HepG2 (cell line): ENCODE results near the gene PPP2R5D. TPM values are rescaled to one million over a fixed set of nuclear protein-coding genes. Genes with fewer than 3 reads are reported as not detected.

Experiments used
- ATAC-seq: fragments of 200-7000 bp; cut with Tn5 transposase; 3 replicates; pipeline ENCODE4 v1.9.1; 2020; ENCODE audit warnings: mild to moderate bottlenecking, moderate library complexity
- BruUV-seq: library from RNA; stranded (reverse); fragments of 400-500 nt; replicated peaks from 2 replicates; lab custom pipeline; 2021; lab: Mats Ljungman, UMichigan
- CTCF ChIA-PET: fragments of 300-600 bp; formaldehyde crosslinking; extraction: SDS; loops from one replicate; lab custom pipeline; 2021; ENCODE audit warnings: low total read pairs, inconsistent platforms, low intra/inter-chr PET ratio; lab: Yijun Ruan, JAX
- POLR2A ChIA-PET: fragments of 350-600 bp; sonication (Branson Sonifier 250); formaldehyde crosslinking; loops from one replicate; lab custom pipeline; 2020; ENCODE audit warnings: antibody characterized with exemption, inconsistent platforms; lab: Yijun Ruan, JAX
- DNase-seq: peaks from one replicate; pipeline ENCODE4 v3.0.0-alpha.2; 2015; ENCODE audit warnings: low spot score
- FAIRE-seq: peaks from 3 replicates; lab custom pipeline; 2011; peaks lifted over from hg19 to GRCh38; lab: Jason Lieb, UNC
- H2AFZ ChIP-seq: one replicate; pipeline ENCODE4 v1.6.1; 2011; ENCODE audit warnings: low read length, inconsistent platforms
- H3K27ac ChIP-seq: fragments of 300-600 bp; 3 replicates; pipeline ENCODE4 v1.8.0; 2011; ENCODE audit warnings: mixed run types, mild to moderate bottlenecking, mixed read lengths, low read length, inconsistent platforms; ENCODE audit not compliant: insufficient read depth; ENCODE audit errors: extremely low read length
- H3K27me3 ChIP-seq, 2 experiments: fragments of 200-600 bp in 1 of 2; 2 replicates in 1 of 2; 3 replicates in 1 of 2; pipeline versions ENCODE4 v1.6.0 to v1.8.0; 2011; ENCODE audit warnings: low read length in 2 of 2, mild to moderate bottlenecking in 2 of 2, moderate library complexity in 2 of 2, inconsistent platforms in 1 of 2; ENCODE audit not compliant: insufficient read depth in 2 of 2, control insufficient read depth in 1 of 2
- H3K36me3 ChIP-seq, 2 experiments: fragments of 200-600 bp in 1 of 2; replicated peaks in 1 of 2; 2 replicates in 1 of 2; 3 replicates in 1 of 2; pipeline versions ENCODE4 v1.5.1 to v1.8.0; 2011; ENCODE audit warnings: low read length in 2 of 2, inconsistent platforms in 1 of 2; ENCODE audit not compliant: insufficient read depth in 2 of 2, control insufficient read depth in 1 of 2
- H3K4me1 ChIP-seq: 2 replicates; pipeline ENCODE4 v1.5.1; 2012; ENCODE audit warnings: low read length, inconsistent platforms; ENCODE audit not compliant: insufficient read depth
- H3K4me2 ChIP-seq: 2 replicates; pipeline ENCODE4 v1.6.0; 2011; ENCODE audit warnings: low read depth, low read length, inconsistent platforms
- H3K4me3 ChIP-seq, 3 experiments: fragments of 200-600 bp in 1 of 3; sonication (generic), shearing (Covaris generic) in 1 of 3; replicated peaks in 1 of 3; 2 replicates each; pipeline ENCODE4 v1.5.1; 2011 to 2016; ENCODE audit warnings: low read length in 3 of 3, inconsistent platforms in 2 of 3, low read depth in 2 of 3, mild to moderate bottlenecking in 2 of 3, control low read depth in 1 of 3, mixed read lengths in 1 of 3; ENCODE audit not compliant: insufficient read depth in 1 of 3
- H3K79me2 ChIP-seq: one replicate; pipeline ENCODE4 v1.6.1; 2011; ENCODE audit warnings: low read length, inconsistent platforms; ENCODE audit not compliant: insufficient read depth
- H3K9ac ChIP-seq: 2 replicates; pipeline ENCODE4 v1.6.0; 2011; ENCODE audit warnings: mild to moderate bottlenecking, low read depth, low read length, inconsistent platforms; ENCODE audit not compliant: insufficient read depth
- H3K9me3 ChIP-seq: 2 replicates; pipeline ENCODE4 v1.5.1; 2012; ENCODE audit warnings: mild to moderate bottlenecking, low read length
- H4K20me1 ChIP-seq: 2 replicates; pipeline ENCODE4 v1.6.0; 2011; ENCODE audit warnings: inconsistent platforms, mild to moderate bottlenecking, low read length, moderate library complexity; ENCODE audit not compliant: insufficient read depth
- CBFB ChIP-seq: sonication (generic); formaldehyde crosslinking; IDR thresholded peaks from 2 replicates; pipeline ENCODE4 v1.4.0; 2020; ENCODE audit warnings: missing genetic modification reagents
- NCOA1 ChIP-seq: sonication (generic); formaldehyde crosslinking; IDR thresholded peaks from 2 replicates; pipeline ENCODE4 v1.9.0; 2021; ENCODE audit warnings: missing genetic modification reagents
- NR2F6 ChIP-seq, 2 experiments: IDR thresholded peaks; 2 replicates each; pipeline ENCODE4 v1.6.1; 2016; ENCODE audit warnings: antibody characterized with exemption in 1 of 2, mild to moderate bottlenecking in 1 of 2
- POLR2A ChIP-seq, 2 experiments: IDR thresholded peaks; 2 replicates each; pipeline ENCODE4 v1.6.1; 2011; ENCODE audit warnings: low read depth in 2 of 2, low read length in 2 of 2, mild to moderate bottlenecking in 1 of 2, moderate library complexity in 1 of 2; ENCODE audit not compliant: insufficient read depth in 1 of 2
- RBFOX2 ChIP-seq: fragments of 200-400 bp; formaldehyde crosslinking; IDR thresholded peaks from 2 replicates; pipeline ENCODE4 v1.6.1; 2017; ENCODE audit warnings: low read depth, mild to moderate bottlenecking, low read length
- whole genome bisulfite sequencing: methylation state at CpG from one replicate; pipeline ENCODE4 v1.1.6; 2017; ENCODE audit warnings: low lambda C conversion rate; 5-methylcytosine and 5-hydroxymethylcytosine counted together
- in situ Hi-C: cut with HindIII; loops from 2 replicates; pipeline ENCODE4 v1.10.0; 2017; ENCODE audit warnings: low pct_unique_long_range_greater_than_20kb; ENCODE audit not compliant: extremely low pct_ligation_motif_present
- intact Hi-C: fragments of 100-400 bp; cut with micrococcal nuclease; formaldehyde crosslinking; loops from one replicate; pipeline ENCODE4 v1.10.0; 2022; ENCODE audit not compliant: unreplicated experiment
- polyA plus RNA-seq, 8 experiments: library from polyadenylated mRNA; depleted of rRNA in 3 of 8; stranded (reverse) in 7 of 8; unstranded in 1 of 8; fragments of >200 nt; fragmentation: Illumina TruSeq in 4 of 8; extraction: Trizol in 4 of 8; gene quantifications; 2 replicates each; pipeline versions ENCODE4 v1.2.1 to v1.2.3, GENCODE V29; 2011 to 2016; ENCODE audit warnings: low read depth in 4 of 8, missing spikeins in 1 of 8, mixed read lengths in 1 of 8; ENCODE audit not compliant: insufficient read depth in 1 of 8
- total RNA-seq, 5 experiments: library from RNA; depleted of rRNA; stranded (reverse); fragments of >200 nt; fragmentation: Illumina TruSeq; extraction: Trizol; gene quantifications; 2 replicates each; pipeline ENCODE4 v1.2.3, GENCODE V29; 2016; ENCODE audit warnings: low read depth in 1 of 5
- TF ChIP-seq, protein P1 (sequence below): sonication (generic); formaldehyde crosslinking; IDR thresholded peaks from 2 replicates; pipeline ENCODE4 v1.4.0; 2020; ENCODE audit warnings: missing genetic modification reagents
- TF ChIP-seq, protein P2 (sequence below): sonication (generic); formaldehyde crosslinking; IDR thresholded peaks from 2 replicates; pipeline ENCODE4 v1.4.0; 2020; ENCODE audit warnings: missing genetic modification reagents
- TF ChIP-seq, protein P3 (sequence below): sonication (generic); formaldehyde crosslinking; IDR thresholded peaks from 2 replicates; pipeline ENCODE4 v1.5.0; 2020; ENCODE audit warnings: mild to moderate bottlenecking, missing genetic modification reagents, moderate library complexity

The PPP2R5D gene
- total and polyA plus RNA-seq, 2 of the 13 experiments (the other 11 are each of a cell fraction or from before 2014, with no cell fraction given), result 53.7 to 60.4 TPM

DNA sequence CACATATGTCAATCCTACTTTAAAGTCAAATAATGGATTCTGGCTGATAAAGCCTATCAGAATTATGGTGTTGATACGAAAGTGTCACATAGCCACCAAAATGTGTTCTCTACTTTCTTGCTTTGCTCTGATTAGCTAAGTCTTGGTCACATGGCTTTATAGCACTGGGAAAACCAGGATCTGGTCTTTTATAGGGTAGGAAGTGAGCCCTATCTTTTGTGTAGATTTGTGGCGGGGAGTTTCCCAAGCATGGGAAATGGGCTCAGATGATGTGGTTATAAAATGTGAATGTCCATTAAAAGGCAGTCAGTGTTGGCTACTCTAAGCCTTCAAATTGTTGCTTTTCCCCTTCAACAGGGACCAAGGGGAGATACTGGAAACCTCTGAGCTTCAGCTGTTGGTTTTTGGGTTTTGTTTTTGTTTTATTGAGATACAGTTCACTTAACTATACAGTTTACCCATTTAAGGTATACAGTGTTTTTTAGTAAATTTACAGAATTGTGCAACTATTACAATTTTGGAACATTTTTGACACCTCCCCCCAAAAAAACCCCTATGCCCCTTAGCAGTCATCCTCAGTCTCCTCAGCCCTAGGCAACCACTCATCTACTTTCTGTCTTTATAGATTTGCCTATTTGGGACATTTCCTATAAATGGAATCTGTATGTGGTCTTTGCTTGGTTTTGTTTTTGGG lies 49.3 kb downstream of the PPP2R5D start:
- in situ Hi-C loops (no loop called here), intact Hi-C loops (no loop called here)
- ATAC-seq (no peak), FAIRE-seq (peak; percentile 51), DNase-seq (no peak)
- Histone ChIP-seq H3K27ac (no peak overlapping the region), H2AFZ (no peak overlapping the region), H3K79me2 (no peaks in the 10 kb centered on the region), H4K20me1 (peaks cover 3% of the 10 kb centered on the region; the same call in 1 of the 2 replicates), H3K9me3 (no peaks in the 10 kb centered on the region), H3K27me3 (no peaks in the 10 kb centered on the region), H3K4me3 (no peak overlapping the region), H3K4me2 (no peak overlapping the region), H3K36me3 (peaks cover 28 to 55% of the 10 kb centered on the region in 2 experiments), H3K9ac (no peak overlapping the region), H3K4me1 (peaks cover 12% of the 10 kb centered on the region)
- ChIA-PET CTCF (no interaction called here), POLR2A (interaction anchor here (1.9 to 5.2 kb wide), 5 partner anchors 13 to 49 kb away, joined by 4 to 41 read pairs (median 13); partner anchors contain the start of genes CUL7, KLC4, KLHDC3 and MEA1)
- TSS peak; percentile 33 for BruUV-seq
- TF ChIP-seq, protein P1, sequence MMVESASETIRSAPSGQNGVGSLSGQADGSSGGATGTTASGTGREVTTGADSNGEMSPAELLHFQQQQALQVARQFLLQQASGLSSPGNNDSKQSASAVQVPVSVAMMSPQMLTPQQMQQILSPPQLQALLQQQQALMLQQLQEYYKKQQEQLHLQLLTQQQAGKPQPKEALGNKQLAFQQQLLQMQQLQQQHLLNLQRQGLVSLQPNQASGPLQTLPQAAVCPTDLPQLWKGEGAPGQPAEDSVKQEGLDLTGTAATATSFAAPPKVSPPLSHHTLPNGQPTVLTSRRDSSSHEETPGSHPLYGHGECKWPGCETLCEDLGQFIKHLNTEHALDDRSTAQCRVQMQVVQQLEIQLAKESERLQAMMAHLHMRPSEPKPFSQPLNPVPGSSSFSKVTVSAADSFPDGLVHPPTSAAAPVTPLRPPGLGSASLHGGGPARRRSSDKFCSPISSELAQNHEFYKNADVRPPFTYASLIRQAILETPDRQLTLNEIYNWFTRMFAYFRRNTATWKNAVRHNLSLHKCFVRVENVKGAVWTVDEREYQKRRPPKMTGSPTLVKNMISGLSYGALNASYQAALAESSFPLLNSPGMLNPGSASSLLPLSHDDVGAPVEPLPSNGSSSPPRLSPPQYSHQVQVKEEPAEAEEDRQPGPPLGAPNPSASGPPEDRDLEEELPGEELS, result no peak
- TF ChIP-seq RBFOX2 (0 out of 2 replicates have a peak, but pooled peaks have one; percentile 38), POLR2A (IDR thresholded peaks at IDR 0.05; ENCODE audit: insufficient read depth in 1 of 2, low read depth in 2 of 2, low read length in 2 of 2) (0 out of 4 replicates have a peak, but pooled peaks of 1 of the 2 experiments have one; percentile 33)
- 100% methylated on average over 2 of the region's 2 CpGs for WGBS

DNA sequence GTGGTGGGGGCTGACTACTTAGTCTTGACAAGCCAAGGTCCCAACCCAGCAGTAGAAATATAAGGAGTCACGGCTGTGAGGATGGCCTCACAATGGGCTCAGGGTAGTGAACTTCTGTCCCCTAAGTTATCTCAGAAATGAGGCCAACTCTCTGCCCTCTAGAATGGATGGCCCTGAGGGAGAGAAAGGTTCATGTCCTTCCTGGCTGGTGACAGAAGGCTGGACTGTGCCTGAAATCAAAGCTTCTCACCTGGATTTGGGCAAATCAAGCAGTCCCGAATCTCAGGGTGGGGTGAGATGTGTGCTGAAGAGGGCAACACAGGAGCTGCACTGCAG lies 49.8 kb downstream of the PPP2R5D start:
- DNase-seq (no peak), FAIRE-seq (no peak), ATAC-seq (no peak)
- POLR2A ChIA-PET, result interaction anchor here (1.0 to 5.2 kb wide), 5 partner anchors 9 to 50 kb away, joined by 3 to 41 read pairs (median 13); partner anchors contain the start of genes KLC4, KLHDC3, MEA1 and MRPL2
- Histone ChIP-seq H3K9me3 (no peaks in the 10 kb centered on the region), H4K20me1 (peaks cover 3% of the 10 kb centered on the region; the same call in 1 of the 2 replicates), H3K4me3 (no peak overlapping the region), H3K79me2 (no peaks in the 10 kb centered on the region), H2AFZ (no peak overlapping the region), H3K27ac (no peak overlapping the region), H3K27me3 (no peaks in the 10 kb centered on the region), H3K9ac (no peak overlapping the region), H3K4me2 (no peak overlapping the region), H3K4me1 (peaks cover 12% of the 10 kb centered on the region), H3K36me3 (peaks cover 26 to 55% of the 10 kb centered on the region in 2 experiments)
- TF ChIP-seq NCOA1 (no peak), NR2F6 (IDR thresholded peaks at IDR 0.05) (no peak), NR2F6 (CRISPR knock-in tag; IDR thresholded peaks at IDR 0.05) (no peak), CBFB (no peak)
- TF ChIP-seq, protein P2, sequence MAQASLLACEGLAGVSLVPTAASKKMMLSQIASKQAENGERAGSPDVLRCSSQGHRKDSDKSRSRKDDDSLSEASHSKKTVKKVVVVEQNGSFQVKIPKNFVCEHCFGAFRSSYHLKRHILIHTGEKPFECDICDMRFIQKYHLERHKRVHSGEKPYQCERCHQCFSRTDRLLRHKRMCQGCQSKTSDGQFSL (CRISPR knock-in tag), result no peak
- TF ChIP-seq, protein P3, sequence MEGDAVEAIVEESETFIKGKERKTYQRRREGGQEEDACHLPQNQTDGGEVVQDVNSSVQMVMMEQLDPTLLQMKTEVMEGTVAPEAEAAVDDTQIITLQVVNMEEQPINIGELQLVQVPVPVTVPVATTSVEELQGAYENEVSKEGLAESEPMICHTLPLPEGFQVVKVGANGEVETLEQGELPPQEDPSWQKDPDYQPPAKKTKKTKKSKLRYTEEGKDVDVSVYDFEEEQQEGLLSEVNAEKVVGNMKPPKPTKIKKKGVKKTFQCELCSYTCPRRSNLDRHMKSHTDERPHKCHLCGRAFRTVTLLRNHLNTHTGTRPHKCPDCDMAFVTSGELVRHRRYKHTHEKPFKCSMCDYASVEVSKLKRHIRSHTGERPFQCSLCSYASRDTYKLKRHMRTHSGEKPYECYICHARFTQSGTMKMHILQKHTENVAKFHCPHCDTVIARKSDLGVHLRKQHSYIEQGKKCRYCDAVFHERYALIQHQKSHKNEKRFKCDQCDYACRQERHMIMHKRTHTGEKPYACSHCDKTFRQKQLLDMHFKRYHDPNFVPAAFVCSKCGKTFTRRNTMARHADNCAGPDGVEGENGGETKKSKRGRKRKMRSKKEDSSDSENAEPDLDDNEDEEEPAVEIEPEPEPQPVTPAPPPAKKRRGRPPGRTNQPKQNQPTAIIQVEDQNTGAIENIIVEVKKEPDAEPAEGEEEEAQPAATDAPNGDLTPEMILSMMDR (CRISPR knock-in tag), result 0 out of 2 replicates have a peak, but pooled peaks have one; percentile 20
- 89% methylated on average over 2 of the region's 2 CpGs for WGBS
- BruUV-seq, result no TSS peak
- in situ Hi-C loops (no loop called here), intact Hi-C loops (no loop called here)
- CTCF ChIA-PET, result no interaction called here
